ENCODE results near the gene KCNG2.

GRCh38 chr18:79924814-79925731 is 127.3 kb downstream of the KCNG2 start:
- TF ChIP-seq POLR2AphosphoS5 (IDR thresholded peaks at IDR 0.05; ENCODE audit: low read depth, low read length) (no peak), CTCF (IDR thresholded peaks at IDR 0.05 in 2 of 3, conservative IDR thresholded peaks at IDR 0.05 in 1 of 3; ENCODE audit: borderline replicate concordance in 1 of 3, insufficient read depth in 1 of 3, low read depth in 2 of 3, low read length in 2 of 3) (no peak), POLR2A (IDR thresholded peaks at IDR 0.05; ENCODE audit: borderline replicate concordance, extremely low read depth, insufficient read depth, insufficient read length) (no peak), EZH2 (IDR thresholded peaks at IDR 0.05) (no peak), EZH2phosphoT487 (IDR thresholded peaks at IDR 0.05; ENCODE audit: borderline replicate concordance) (no peak), REST (IDR thresholded peaks at IDR 0.05; ENCODE audit: low read depth) (no peak), RAD21 (IDR thresholded peaks at IDR 0.05; ENCODE audit: low read depth) (no peak), TCF7L2 (IDR thresholded peaks at IDR 0.05; ENCODE audit: borderline replicate concordance, extremely low read depth, insufficient read depth, insufficient read length) (no peak), SIN3A (IDR thresholded peaks at IDR 0.05; ENCODE audit: low read depth) (no peak), SRF (IDR thresholded peaks at IDR 0.05; ENCODE audit: low read depth) (no peak), CEBPB (IDR thresholded peaks at IDR 0.05; ENCODE audit: low read depth) (no peak), EGR1 (IDR thresholded peaks at IDR 0.05; ENCODE audit: low read depth) (no peak), ZFX (IDR thresholded peaks at IDR 0.05) (no peak), SP1 (IDR thresholded peaks at IDR 0.05; ENCODE audit: low read depth) (no peak)

Data from HCT116 (cell line).